ENCODE measurements around the gene C3. TPM values are rescaled to one million over a fixed set of nuclear protein-coding genes. Genes with fewer than 3 reads are reported as not detected.

Gene C3
- total RNA-seq, 4 donors from 2014 or later, result 50.1 to 351 (median 194) TPM

GRCh38 chr19:6737873-6738786 is 17.7 kb upstream of the C3 start:
- WGBS, 2 donors (ENCODE audit: low coverage in 1 of 2), result 0 to 7% methylated on average over 1 to 13 of the region's 13 CpGs
- in situ Hi-C loops (cut with MboI; ENCODE audit: low pct_ligation_motif_present in 1 of 4, low pct_unique_long_range_greater_than_20kb in 1 of 4, low sequenced_read_pairs in 3 of 4), result loop anchor here in 3 of 4 donors (5.0 to 25.0 kb wide), 3 partner anchors 124 to 213 kb away; no protein-coding TSS in a partner anchor
- DNase-seq, result peak; percentile 97
- H3K36me3 ChIP-seq, result no peaks in the 10 kb centered on the region
- no peaks in the 10 kb centered on the region for H3K27me3 ChIP-seq
- peak overlapping the region in 1 of 4 donors; percentile 53 for H3K4me3 ChIP-seq
- no peaks in the 10 kb centered on the region for H3K9me3 ChIP-seq
- H3K4me1 ChIP-seq, result peaks cover 28 to 48% (median 42%) of the 10 kb centered on the region in 4 donors
- intact Hi-C loops (cut with DNase I; ENCODE audit: low total_unique reads), result loop anchor here (5.0 kb wide), 1 partner anchor 629 kb away; no protein-coding TSS in a partner anchor
- TF ChIP-seq POLR2AphosphoS5 (IDR thresholded peaks at IDR 0.05), result peak; percentile 3 to 81 (median 74)
- TF ChIP-seq, protein P1, sequence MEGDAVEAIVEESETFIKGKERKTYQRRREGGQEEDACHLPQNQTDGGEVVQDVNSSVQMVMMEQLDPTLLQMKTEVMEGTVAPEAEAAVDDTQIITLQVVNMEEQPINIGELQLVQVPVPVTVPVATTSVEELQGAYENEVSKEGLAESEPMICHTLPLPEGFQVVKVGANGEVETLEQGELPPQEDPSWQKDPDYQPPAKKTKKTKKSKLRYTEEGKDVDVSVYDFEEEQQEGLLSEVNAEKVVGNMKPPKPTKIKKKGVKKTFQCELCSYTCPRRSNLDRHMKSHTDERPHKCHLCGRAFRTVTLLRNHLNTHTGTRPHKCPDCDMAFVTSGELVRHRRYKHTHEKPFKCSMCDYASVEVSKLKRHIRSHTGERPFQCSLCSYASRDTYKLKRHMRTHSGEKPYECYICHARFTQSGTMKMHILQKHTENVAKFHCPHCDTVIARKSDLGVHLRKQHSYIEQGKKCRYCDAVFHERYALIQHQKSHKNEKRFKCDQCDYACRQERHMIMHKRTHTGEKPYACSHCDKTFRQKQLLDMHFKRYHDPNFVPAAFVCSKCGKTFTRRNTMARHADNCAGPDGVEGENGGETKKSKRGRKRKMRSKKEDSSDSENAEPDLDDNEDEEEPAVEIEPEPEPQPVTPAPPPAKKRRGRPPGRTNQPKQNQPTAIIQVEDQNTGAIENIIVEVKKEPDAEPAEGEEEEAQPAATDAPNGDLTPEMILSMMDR (IDR thresholded peaks at IDR 0.05), result peak; percentile 59 to 90 (median 60)
- no peak for TF ChIP-seq POLR2A (IDR thresholded peaks at IDR 0.05)
- no peak for TF ChIP-seq EP300 (IDR thresholded peaks at IDR 0.05; ENCODE audit: low read depth)
- peak overlapping the region; percentile 91 to 99 (median 97) for H3K27ac ChIP-seq

GRCh38 chr19:6737284-6737872 is 16.9 kb upstream of the C3 start, which contains the start of gene GPR108:
TSS of gene GPR108 (minus strand) at chr19:6737580. CDS start at chr19:6737576, 4 bp downstream.
- peak within 1 kb of the TSS; percentile 97 to 99 (median 98) for H3K27ac ChIP-seq
- in situ Hi-C loops (cut with MboI; ENCODE audit: low pct_ligation_motif_present in 1 of 4, low pct_unique_long_range_greater_than_20kb in 1 of 4, low sequenced_read_pairs in 3 of 4) (loop anchor here in 3 of 4 donors (5.0 to 25.0 kb wide), 3 partner anchors 125 to 213 kb away; no protein-coding TSS in a partner anchor), intact Hi-C loops (cut with DNase I; ENCODE audit: low total_unique reads) (loop anchor here (5.0 kb wide), 1 partner anchor 630 kb away; no protein-coding TSS in a partner anchor)
- no peaks in the 10 kb centered on the region for H3K27me3 ChIP-seq
- H3K9me3 ChIP-seq, result no peaks in the 10 kb centered on the region
- peak; percentile 100 for DNase-seq
- H3K36me3 ChIP-seq, result no peaks in the 10 kb centered on the region
- peaks cover 28 to 47% (median 40%) of the 10 kb centered on the region in 4 donors for H3K4me1 ChIP-seq
- WGBS, 2 donors (ENCODE audit: low coverage in 1 of 2), result 1% methylated on average over 47 of the region's 55 CpGs; no CpG with 5 or more reads in 1 of the 2 donors
- peak within 1 kb of the TSS; percentile 49 to 95 (median 84) for H3K4me3 ChIP-seq
- TF ChIP-seq POLR2A (IDR thresholded peaks at IDR 0.05) (peak; percentile 65), POLR2AphosphoS5 (IDR thresholded peaks at IDR 0.05) (peak; percentile 35 to 76 (median 61)), EP300 (IDR thresholded peaks at IDR 0.05; ENCODE audit: low read depth) (no peak)
- TF ChIP-seq, protein P1 (IDR thresholded peaks at IDR 0.05), result no peak

DNA sequence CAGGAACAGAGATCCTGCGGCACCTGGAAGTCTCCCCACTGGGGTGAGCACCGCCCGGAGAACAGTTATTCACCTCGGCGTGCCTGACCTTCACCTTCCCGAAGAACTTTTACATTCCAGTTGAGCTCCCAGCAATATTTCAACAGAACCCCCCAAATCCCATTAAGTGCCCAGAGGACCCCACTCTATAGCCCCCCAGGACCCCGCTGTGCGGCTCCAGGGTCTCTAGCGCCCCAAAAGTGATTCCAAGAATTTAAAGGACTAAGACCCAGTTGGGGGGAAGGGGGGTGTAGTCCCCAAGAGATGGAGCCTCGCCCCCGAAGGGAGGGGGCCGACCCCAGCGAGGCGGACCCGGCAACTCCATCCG is 16.4 kb upstream of the C3 start:
- intact Hi-C loops (cut with DNase I; ENCODE audit: low total_unique reads) (loop anchor here (5.0 kb wide), 1 partner anchor 630 kb away; no protein-coding TSS in a partner anchor), in situ Hi-C loops (cut with MboI; ENCODE audit: low pct_ligation_motif_present in 1 of 4, low pct_unique_long_range_greater_than_20kb in 1 of 4, low sequenced_read_pairs in 3 of 4) (loop anchor here in 3 of 4 donors (5.0 to 25.0 kb wide), 3 partner anchors 125 to 212 kb away; no protein-coding TSS in a partner anchor)
- DNase-seq, result no peak
- Histone ChIP-seq H3K36me3 (no peaks in the 10 kb centered on the region), H3K27ac (peak overlapping the region; percentile 94 to 98 (median 96)), H3K4me1 (peaks cover 23 to 43% (median 36%) of the 10 kb centered on the region in 4 donors), H3K9me3 (no peaks in the 10 kb centered on the region), H3K4me3 (peak overlapping the region; percentile 49 to 95 (median 84)), H3K27me3 (no peaks in the 10 kb centered on the region)
- TF ChIP-seq, protein P1 (IDR thresholded peaks at IDR 0.05), result peak in 2 of 5 experiments; percentile 39 to 52
- TF ChIP-seq POLR2A (IDR thresholded peaks at IDR 0.05), result no peak
- 0% methylated on average over 11 of the region's 16 CpGs; no CpG with 5 or more reads in 1 of the 2 donors for WGBS, 2 donors (ENCODE audit: low coverage in 1 of 2)

All from transverse colon (tissue), 4 donors.